ENCODE measurements around the gene TEFM. TPM values are rescaled to one million over a fixed set of nuclear protein-coding genes. Genes with fewer than 3 reads are reported as not detected.

Gene TEFM
- total and polyA plus RNA-seq, 2 of the 8 experiments (the other 6 are each of a cell fraction or from before 2014, with no cell fraction given): 6.1 to 10.9 TPM

- TF ChIP-seq KDM4A (IDR thresholded peaks at IDR 0.05; ENCODE audit: low read depth, low read length, severe bottlenecking): peak; percentile 62
- TF ChIP-seq BCL11A (IDR thresholded peaks at IDR 0.05; ENCODE audit: low read depth in 2 of 2, low read length in 2 of 2): no peak
- TF ChIP-seq KDM5A (IDR thresholded peaks at IDR 0.05; ENCODE audit: low read length): peak; percentile 88
- TF ChIP-seq RNF2 (IDR thresholded peaks at IDR 0.05; ENCODE audit: borderline replicate concordance, low read depth, low read length, missing control alignments, poor library complexity, severe bottlenecking): no peak
- TF ChIP-seq HDAC2 (IDR thresholded peaks at IDR 0.05; ENCODE audit: borderline replicate concordance in 1 of 2, low read depth in 2 of 2, low read length in 2 of 2): peak; percentile 41 to 66; a peak in 1 of 4 replicates
- TF ChIP-seq EZH2 (IDR thresholded peaks at IDR 0.05; ENCODE audit: low read depth, low read length, severe bottlenecking): no peak
- TF ChIP-seq SUZ12 (IDR thresholded peaks at IDR 0.05; ENCODE audit: low read length): no peak
- no peak for TF ChIP-seq SRF (IDR thresholded peaks at IDR 0.05; ENCODE audit: low read depth, low read length)
- TF ChIP-seq CTCF (IDR thresholded peaks at IDR 0.05; ENCODE audit: control extremely low read depth in 1 of 3, insufficient read depth in 1 of 3, low read depth in 1 of 3, low read length in 3 of 3): no peak
- TF ChIP-seq BRCA1 (IDR thresholded peaks at IDR 0.05; ENCODE audit: low read depth, low read length): no peak
- TF ChIP-seq JUN (IDR thresholded peaks at IDR 0.05; ENCODE audit: low read depth, low read length): no peak
- TF ChIP-seq EP300 (IDR thresholded peaks at IDR 0.05; ENCODE audit: borderline replicate concordance in 1 of 2, low read depth in 2 of 2, low read length in 2 of 2): peak in 1 of 2 experiments; percentile 84; a peak in 1 of 3 replicates
- no peak for TF ChIP-seq ZNF274 (IDR thresholded peaks at IDR 0.05; ENCODE audit: borderline replicate concordance, extremely low read depth, low read length)
Measured at GRCh38 chr17:30906101-30906911, at the start of gene TEFM (continued).
